ENCODE results near the gene TMX2.

- no peak for TF ChIP-seq CTCF (IDR thresholded peaks at IDR 0.05; ENCODE audit: insufficient read depth, low read length, poor library complexity, severe bottlenecking)
- TF ChIP-seq EZH2phosphoT487 (conservative IDR thresholded peaks at IDR 0.05; ENCODE audit: low read length), result no peak
Measured at GRCh38 chr11:57773026-57773598, 60.7 kb downstream of the TMX2 start.

Data from SU-DHL-6 (cell line).